HG03520 (cell line): ENCODE results near the gene NOXO1.

Experiments used
- ATAC-seq: cut with Tn5 transposase; IDR thresholded peaks from one replicate; pipeline ENCODE4 v1.9.1; 2021; ENCODE audit warnings: mild to moderate bottlenecking, moderate library complexity; ENCODE audit not compliant: unreplicated experiment

Gene NOXO1

GRCh38 chr16:1981398-1981836 lies at the start of gene NOXO1:
Gene NOXO1 (minus strand): TSS chr16:1981469. CDS start chr16:1981179, 290 bp downstream.
- ATAC-seq: no peak

- ATAC-seq: no peak
Observed at GRCh38 chr16:2030036-2030435, 48.8 kb upstream of the NOXO1 start.

- no peak for ATAC-seq
Observed at GRCh38 chr16:2029350-2029749, 48.1 kb upstream of the NOXO1 start.

- no peak for ATAC-seq
Observed at GRCh38 chr16:2028620-2029220, 47.5 kb upstream of the NOXO1 start.

GRCh38 chr16:2028146-2028545 lies 46.9 kb upstream of the NOXO1 start:
- ATAC-seq: no peak

- ATAC-seq: no peak
Observed at GRCh38 chr16:2027024-2028010, 46.0 kb upstream of the NOXO1 start.

- no peak for ATAC-seq
Observed at GRCh38 chr16:2026461-2027023, 45.3 kb upstream of the NOXO1 start, which contains the start of gene NHERF2. Gene NHERF2 (plus strand): TSS chr16:2026902. CDS start chr16:2027006, 104 bp downstream.

GRCh38 chr16:2025878-2026460 lies 44.7 kb upstream of the NOXO1 start:
- ATAC-seq: no peak

GRCh38 chr16:2025251-2025650 lies 44.0 kb upstream of the NOXO1 start:
- ATAC-seq: no peak

GRCh38 chr16:2024032-2024420 lies 42.8 kb upstream of the NOXO1 start:
- ATAC-seq: no peak

GRCh38 chr16:2023092-2024031 lies 42.1 kb upstream of the NOXO1 start:
- peak; percentile 50 for ATAC-seq

- no peak for ATAC-seq
Observed at GRCh38 chr16:2022723-2023091, 41.4 kb upstream of the NOXO1 start.

GRCh38 chr16:2019921-2020831 lies 38.9 kb upstream of the NOXO1 start:
- no peak for ATAC-seq

- no peak for ATAC-seq
Observed at GRCh38 chr16:2019518-2019920, 38.2 kb upstream of the NOXO1 start, which contains the start of gene NPW. Gene NPW (plus strand): TSS chr16:2019785.

GRCh38 chr16:2016407-2016922 lies 35.2 kb upstream of the NOXO1 start:
- no peak for ATAC-seq

- ATAC-seq: no peak
Observed at GRCh38 chr16:2015947-2016208, 34.6 kb upstream of the NOXO1 start.

- ATAC-seq: no peak
Observed at GRCh38 chr16:2015117-2015946, 34.1 kb upstream of the NOXO1 start.

GRCh38 chr16:2013527-2013926 lies 32.3 kb upstream of the NOXO1 start:
- no peak for ATAC-seq
